GM19238 (cell line): ENCODE data around the gene F13A1.
"Not testable (repeated sequence)": the region's sequence is repeated elsewhere in the genome, so short reads cannot be mapped to it uniquely, and the experiment has no call there.

ENCODE experiments used
- DNase-seq: peaks from one replicate; pipeline ENCODE4 v3.0.0; 2011; ENCODE audit warnings: low spot score; ENCODE audit not compliant: insufficient read length

The F13A1 gene

DNA sequence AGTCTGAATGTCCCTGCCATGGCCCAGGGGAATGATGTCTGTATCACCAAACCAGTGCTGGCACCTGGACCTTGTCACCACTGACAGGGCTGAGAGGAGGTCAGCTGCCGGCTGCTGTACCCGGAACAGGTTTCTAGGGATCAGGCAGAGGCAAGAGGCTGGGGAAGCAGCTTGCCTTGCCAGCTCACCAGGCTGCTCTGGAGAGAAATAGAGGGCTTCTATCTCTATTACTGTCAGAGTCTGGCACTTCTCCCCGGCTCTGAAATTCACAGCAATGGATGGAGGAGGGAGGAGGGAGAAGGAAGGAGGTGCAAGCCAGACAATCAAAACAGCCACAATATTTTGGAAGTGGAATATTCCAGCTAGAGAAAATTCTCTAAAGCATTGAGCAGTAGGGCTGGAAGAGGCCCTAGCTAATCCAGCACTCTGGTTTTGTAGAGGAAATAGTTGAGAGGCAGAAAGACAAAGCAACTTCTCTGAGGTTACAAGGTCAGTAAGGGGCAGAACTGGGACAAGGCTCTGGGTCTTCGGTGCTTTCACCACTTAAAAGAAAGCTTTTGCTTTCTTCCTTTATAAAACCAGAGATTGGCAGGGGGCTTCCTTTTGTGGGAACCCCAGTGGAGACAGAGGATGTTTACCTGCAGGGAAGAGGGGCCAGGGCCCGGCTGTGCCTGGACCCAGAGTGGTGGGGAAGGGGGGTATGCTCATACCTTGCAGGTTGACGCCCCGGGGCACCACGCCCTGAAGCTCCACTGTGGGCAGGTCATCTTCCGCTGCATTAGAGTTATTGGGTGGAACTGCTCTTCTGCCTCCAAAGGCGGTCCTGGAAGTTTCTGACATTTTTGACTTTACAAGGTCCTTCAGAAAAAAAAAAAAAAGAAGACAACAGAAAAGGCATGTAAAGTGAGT, 2.4 kb downstream of the F13A1 start:
- no peak for DNase-seq

DNA sequence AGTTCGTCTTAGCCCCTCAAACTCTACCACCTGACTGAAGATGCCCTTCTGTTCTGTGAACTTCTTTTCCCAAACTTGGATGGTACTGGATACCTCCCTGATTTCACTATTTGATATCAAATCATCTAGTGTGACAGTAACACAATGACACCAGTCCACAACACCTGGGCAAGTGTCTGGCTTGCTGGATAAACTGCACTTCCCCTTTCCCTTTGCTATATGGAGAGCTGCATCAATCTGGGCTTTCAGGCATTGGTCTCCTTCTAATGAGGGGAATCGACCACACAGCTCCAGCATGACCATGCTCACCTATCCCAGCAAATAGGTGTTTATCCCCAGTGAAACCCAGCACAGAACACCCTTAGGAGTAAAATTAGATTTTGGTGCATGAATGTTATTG, 3.1 kb downstream of the F13A1 start:
- DNase-seq: no peak

DNA sequence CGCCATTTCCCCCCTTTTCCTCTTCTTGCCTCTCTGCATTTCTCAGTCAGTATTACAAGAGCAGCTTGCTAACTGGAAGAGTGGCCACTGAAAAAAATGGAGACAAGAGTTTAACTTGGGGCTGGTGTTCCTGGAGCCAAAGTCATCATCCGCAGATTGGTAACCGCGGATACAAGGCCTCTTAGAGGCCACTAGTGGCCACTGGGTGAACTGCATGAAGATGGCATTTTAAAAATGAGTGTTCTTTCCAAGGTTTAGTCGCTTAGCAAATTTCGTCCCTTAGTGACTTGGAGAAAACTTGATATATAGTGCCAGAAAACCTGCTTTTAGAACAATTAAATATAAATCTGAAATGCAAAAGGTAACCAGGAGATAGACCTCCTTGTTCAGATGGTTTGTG, 4.8 kb downstream of the F13A1 start:
- DNase-seq: no peak

DNA sequence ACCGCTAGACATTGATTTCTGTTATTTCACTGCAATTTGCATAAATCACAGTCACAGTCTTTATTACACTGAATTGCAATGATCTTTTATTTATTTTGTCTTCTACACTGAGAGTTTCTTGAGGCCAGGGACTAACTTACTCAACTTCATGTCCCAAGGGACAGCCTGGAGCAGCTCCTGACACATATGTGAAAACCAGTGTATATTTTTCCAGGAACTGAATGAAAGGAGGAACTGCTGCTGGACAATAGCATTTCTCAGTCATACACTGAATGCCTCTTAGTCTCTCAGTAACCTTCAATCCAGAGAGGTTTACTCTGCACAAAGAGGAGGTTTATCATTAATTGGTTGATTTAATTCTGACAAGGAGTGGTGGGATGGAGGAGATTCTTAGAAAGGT, 5.9 kb downstream of the F13A1 start:
- DNase-seq: no peak

DNA sequence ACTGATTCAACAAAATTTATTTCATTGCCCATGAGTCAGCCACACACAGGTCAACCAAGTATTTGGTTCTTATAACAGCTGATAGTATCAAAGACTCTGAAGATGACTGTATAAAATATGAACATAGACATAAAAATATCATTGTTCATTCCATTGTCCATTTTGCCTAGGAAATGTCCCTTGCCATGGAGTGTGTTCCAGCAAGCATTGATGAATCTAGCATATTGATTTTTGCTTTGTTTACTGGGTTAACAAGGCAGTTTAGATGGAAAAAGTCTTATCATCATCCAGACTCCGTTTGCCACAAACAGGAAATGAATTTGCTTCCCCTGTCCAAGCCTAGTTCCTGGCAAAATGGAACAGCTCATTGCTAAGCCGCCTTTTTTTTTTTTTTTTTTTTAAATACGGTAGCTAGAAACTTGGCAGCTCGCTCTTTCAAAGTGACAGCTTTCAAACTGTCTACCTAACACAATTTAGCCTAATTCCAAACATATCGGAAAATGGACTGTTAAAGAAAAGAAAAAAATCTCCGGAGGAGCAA, 7.5 kb downstream of the F13A1 start:
- DNase-seq: no peak

DNA sequence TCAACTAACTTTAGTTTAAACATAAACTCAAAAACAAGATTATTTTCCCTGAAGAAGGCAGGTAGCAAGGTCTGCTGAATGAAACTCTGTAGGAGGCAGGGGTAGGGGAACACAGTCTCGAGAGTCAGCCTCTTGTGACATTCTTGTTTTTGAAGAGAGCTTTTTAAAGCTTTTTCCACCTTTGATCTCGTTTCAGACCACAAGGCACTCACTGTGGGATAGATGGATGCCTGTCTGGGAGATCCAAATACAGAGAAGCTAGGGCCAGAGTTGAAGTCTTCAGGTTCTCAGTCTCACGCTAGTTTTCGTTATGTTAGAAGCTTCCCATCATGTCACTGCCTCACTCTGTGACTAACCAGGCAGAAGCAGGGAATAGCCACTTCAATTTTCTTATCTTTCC, 14.9 kb downstream of the F13A1 start:
- DNase-seq: no peak

DNA sequence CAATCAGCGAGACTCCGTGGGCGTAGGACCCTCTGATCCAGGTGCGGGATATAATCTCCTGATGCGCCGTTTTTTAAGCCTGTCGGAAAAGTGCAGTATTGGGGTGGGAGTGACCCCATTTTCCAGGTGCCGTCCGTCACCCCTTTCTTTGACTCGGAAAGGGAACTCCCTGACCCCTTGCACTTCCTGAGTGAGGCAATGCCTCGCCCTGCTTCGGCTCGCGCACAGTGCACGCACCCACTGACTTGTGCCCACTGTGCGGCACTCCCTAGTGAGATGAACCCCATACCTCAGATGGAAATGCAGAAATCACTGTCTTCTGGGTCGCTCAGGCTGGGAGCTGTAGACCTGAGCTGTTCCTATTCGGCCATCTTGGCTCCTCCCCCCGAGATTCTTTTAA, 20.1 kb downstream of the F13A1 start:
- not testable (repeated sequence) for DNase-seq

DNA sequence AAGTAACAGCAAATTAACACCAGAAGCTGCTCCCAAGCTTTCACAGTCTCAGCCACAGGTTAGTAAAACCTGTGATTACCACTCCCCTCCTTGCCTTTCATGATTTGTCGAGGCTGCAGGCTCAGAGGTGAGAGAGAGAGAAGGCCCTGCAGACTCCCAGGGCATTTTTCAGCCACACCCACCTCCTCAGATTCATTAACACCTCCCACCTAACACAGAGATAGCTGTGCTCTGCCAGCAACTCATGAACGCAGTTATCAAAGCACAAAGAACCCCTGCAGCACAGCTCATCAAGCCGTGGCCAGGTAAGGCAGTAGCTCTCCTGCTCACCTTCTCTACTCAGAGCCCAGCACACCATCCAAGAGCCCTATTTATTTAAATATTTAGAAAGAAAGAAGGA, 27.1 kb downstream of the F13A1 start:
- no peak for DNase-seq

DNA sequence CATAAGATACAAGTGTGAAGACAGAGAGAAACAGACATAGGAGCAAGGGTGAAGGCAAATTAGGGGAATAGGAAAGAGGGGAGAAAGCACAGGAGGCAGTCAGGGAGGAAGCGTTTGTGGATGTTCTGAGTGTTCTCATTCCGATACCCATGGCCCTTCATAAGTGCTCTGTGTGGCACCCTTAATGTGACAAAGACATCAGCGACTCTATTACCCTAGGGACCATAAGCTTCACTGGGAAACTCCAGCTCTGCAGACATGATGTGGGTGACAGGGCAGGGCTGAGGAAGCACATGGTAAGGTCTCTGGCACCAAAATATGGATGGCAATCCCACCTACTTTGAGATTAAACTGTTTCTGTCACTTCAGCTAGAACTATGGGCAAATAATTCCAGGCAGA, 33.0 kb downstream of the F13A1 start:
- no peak for DNase-seq

DNA sequence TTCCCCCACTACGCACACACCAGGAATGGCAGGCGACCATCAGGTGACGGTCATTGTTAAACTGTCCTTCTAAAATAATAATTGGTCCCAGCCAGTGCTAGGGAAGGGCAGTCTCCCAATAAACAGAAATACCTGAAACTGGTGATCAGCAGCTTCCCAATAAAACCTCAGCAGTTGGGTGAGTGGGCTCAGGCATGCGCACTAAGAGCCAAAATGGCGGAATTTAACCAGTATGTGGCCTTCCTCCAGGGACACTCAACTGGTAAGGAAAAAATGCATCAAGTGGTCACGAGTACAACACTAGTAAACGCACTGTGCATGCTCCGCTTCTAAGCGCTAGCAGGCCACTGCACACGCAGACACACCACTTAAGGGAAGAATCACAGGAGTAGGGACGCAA, 34.8 kb downstream of the F13A1 start:
- DNase-seq: no peak

DNA sequence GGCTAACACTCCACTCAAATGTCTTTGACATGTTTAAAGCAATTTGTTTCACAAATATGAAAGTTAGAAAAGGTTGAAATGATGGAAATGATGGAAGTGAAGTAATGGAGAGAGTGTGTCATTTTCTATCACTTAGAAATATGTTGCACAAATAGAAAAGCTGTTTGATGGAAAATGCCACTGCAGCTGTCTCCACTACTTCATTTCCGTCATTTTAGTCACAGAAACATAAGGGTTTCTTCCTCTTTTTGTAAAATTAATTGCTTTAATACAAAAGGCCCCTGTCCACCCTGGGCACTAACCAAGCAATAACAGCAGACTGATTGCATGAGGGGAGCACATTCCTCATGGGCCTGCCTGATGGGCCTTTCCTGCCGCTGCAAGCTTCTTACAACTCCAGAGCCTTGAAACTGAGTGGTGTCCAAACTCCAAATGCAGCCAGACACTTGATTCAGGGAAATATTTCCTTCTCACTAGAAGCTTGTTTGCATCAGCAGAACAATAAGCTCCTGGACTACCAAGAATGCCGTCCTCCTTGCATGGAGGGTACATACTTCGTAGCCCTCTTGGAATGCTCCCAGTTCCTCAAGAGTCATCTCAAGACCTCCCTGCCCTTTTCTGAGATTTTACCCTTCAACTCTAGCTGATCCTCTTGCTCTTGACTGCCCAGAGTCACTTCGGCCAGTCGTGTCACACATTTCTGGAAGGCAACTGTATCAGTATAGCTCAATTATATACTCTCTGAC, 36.1 kb downstream of the F13A1 start:
- no peak for DNase-seq

DNA sequence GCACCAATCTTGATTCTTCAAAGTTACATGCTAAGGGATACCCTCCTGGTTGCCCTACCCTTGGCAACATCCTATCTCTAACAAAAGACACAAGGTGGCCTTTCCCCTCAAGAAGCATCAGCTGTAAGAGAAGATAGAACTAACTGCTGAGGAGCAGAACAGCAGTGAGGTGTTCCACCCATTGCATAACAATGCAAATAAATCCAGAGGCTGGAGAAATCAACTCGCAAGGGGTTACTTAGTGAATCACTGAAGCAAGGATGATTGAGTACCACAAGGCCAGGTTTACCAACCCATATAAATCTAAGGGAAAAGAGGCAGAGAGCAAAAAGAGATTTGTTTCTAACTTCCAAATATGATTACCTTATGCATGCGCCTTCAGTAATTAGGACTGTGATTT, 36.7 kb downstream of the F13A1 start:
- no peak for DNase-seq

DNA sequence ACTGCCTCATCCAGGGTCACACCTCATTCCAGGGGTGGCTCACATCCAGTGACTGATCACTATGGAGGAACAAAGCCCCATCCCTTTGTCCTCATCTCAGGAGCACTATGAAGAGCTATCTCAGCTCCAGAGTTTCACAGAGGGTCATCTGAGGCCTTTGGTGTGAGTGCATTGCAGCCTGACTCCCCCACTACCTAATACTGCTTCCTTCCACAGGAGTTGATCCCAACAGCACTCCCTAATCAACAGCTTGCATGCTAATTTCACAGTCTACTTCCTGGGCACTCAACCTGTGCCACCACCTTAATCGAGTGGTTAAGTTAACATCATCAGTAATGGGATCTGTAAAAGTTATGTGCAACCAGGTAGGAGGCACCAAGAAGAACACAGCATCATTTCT, 37.7 kb downstream of the F13A1 start:
- no peak for DNase-seq

DNA sequence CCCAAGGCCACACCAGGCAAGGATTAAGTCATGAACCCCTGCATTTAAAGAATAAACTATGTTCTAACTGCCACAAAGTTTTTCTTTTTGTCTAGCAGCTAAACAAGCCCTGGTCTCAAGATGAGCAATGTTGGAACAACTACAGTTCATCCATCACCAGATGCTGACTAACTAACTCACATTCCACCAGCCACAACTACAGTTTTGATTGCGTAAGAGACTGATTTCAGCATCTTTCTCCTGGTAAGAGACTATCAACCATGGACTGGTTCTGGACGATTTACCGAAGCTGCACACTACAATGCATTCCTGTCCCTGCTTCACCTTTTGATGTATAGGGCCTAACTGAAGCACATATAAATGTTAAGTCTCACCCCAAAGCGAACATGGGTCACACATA, 43.0 kb downstream of the F13A1 start:
- no peak for DNase-seq

DNA sequence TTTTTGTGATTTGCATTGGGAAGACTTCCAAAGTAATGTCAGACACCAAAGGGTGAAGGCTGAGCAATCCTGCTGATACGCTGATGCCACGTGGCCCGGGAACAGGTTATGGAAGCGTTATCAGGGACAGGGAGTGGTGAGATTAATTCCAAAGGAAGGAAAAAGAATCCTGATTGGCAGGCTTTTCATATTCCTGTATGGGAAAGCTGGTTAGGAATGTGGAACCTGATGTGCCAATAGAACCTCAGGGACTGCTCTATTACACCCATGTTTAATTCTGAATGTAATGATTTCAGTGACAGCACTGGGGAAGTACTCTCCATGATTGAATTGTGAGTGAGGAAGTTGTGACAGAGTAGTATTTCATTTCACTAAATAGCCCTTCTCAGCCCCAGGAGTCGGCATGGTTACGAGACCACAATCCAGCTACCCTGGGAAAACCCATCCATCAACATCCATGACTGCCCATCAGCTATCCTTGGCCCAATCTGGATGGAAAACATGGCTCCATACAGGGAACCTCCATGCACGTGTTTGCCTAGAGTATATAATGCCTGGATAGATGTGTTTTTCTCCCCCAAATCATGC, 49.4 kb downstream of the F13A1 start:
- DNase-seq: no peak

DNA sequence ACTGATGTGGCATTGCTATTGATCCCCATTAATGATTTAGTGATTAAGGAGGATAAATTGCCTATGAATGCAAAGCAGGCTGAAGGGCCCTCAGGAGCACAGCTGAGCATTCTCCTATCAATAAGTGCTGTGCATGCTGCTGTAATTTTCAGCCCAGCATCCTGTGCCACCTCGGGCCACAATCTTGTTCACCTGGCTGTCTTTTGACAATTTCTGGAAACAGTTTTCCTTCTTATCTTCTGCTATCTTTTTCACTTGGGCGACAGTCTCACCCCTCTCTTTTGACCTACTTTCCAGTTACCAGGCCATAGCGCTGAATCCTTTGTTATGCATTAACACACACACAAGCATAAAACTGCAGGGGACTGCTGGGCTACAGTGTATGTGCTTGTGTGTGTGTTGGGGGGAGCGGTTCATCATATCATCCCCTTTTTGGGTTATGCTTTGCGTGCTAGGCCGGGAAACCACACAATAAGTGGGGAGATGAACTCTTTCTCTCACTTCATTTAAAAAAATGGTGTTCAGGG, 60.2 kb downstream of the F13A1 start:
- no peak for DNase-seq

DNA sequence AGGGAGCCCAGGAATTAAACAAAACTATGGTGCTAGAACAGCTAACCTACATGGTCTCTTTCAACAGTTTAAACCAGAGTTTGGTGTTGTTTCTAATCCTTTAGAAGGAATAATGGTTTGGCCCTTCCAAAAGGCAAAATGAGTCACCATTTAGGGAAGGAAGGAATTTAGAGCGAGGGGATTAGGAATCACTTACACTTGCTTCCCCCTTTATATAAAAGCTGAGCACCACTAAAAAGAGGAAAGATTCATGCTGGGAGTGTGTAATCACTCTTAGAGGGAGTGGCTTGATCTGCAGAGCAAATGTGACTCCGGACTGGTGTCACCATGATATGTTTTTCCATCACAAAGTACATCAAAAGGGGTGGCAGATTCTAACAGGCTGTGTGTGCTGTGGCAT, 63.6 kb downstream of the F13A1 start:
- no peak for DNase-seq

DNA sequence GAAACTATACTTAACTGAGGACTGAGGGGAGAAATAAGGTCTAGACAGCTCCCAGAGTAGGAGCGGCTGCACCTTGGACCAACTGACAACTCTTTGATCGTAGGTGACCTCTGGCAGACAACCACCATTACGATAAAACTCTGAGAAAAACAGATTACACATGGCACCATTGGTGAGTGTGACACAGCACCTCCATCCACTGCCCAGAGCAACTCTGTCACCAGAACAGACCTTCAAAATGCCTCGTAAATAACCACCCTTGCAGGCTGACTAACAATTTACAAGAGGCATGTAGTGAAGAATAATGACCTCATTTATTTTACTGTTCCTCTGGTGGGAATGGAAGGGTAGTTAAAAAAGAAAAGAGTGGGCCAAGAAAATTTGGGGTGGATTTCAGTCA, 64.2 kb downstream of the F13A1 start:
- no peak for DNase-seq

DNA sequence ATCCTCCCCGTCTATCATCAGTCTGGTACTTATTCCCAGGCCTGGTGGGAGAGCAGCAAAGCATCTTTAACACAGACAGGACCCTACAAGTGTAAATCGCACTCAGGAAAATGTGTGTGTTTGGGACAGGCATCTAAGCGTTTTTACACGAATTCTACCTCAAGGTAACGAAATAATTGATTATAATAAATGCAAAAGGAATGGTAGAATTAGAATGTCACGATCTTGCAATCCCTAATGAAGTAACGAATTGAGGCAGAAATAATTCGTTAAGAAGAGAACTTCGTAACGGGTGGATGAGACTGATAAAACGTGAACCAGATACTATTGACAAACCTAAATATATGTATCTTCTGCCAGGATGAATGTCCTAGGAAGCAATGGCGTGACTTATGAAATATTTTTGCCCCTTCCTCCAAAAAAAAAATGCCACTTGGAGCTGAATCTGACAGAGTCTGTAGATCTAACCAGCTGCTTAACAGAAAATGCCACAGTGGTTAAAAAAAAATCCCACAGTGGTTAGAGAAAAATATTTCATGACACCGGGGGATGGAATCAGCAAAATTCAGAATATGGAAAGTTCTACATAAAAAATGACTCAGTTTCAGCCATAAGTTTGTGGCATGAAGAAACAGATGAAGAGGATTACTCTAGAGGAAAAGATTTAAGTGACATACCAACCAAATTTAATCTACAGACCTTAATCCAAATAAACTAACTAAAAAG, 68.7 kb downstream of the F13A1 start:
- DNase-seq: no peak

DNA sequence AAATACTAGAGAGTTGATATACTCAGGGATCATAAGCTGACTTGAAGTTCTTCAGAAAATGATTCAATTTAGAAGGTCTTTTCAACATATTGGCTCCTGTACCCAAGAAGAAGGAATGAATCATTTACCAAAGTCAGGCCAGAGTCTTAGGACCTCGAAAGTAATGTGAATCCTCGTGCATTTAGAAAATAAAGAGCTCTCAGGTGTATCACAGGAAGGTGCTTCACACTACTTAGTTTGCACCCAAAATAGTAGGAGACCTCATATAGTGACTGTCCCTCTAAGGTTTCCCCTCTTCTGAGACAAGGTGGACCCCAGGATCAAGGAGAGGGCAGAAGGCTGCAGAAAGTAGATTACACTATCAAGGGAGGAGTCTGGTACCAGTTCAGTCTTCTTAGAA, 71.8 kb downstream of the F13A1 start:
- no peak for DNase-seq

DNA sequence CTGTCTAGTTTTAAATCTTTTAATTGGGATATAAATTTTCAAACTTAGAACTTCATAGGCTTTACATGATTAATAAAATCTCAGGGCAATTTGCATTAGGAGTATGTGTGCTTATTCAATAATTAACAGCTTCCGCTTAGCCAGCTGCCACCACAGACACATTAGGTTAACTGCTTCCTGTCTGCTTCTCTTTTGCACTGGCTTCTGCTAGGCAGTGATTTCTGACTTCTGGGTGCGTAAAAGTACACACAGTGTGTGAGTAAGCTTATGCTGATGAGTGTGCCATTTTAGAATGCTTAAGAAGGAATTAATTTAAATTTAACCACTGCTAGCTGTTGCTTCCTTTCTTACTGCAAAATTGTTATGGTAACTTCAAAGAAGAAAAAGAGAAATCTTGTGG, 73.9 kb downstream of the F13A1 start:
- DNase-seq: no peak
